Chondrocyte (in vitro differentiated cells): Measurements from ENCODE around the gene RPGRIP1. TPM values are rescaled to one million over a fixed set of nuclear protein-coding genes. Genes with fewer than 3 reads are reported as not detected.
"Not testable (repeated sequence)": the region's sequence is repeated elsewhere in the genome, so short reads cannot be mapped to it uniquely, and the experiment has no call there.

Experiments used
- DNase-seq: peaks from one replicate; pipeline ENCODE4 v3.0.0; 2021; ENCODE audit warnings: mixed read lengths, low spot score
- H3K27ac Mint-ChIP-seq: one replicate; pipeline ENCODE4 v1.8.0; 2021; ENCODE audit warnings: mild to moderate bottlenecking, moderate library complexity, mixed read lengths; ENCODE audit not compliant: unreplicated experiment
- H3K27me3 Mint-ChIP-seq: 2 replicates; pipeline ENCODE4 v1.8.0; 2021; ENCODE audit warnings: low read depth, mixed read lengths
- H3K36me3 Mint-ChIP-seq: 2 replicates; pipeline ENCODE4 v1.8.0; 2021; ENCODE audit warnings: low read depth, mixed read lengths
- H3K4me1 Mint-ChIP-seq: 2 replicates; pipeline ENCODE4 v1.8.0; 2021; ENCODE audit warnings: low read depth, mild to moderate bottlenecking, mixed read lengths
- H3K4me3 Mint-ChIP-seq: one replicate; pipeline ENCODE4 v1.8.0; 2021; ENCODE audit warnings: mild to moderate bottlenecking, moderate library complexity, mixed read lengths; ENCODE audit not compliant: unreplicated experiment
- H3K9me3 Mint-ChIP-seq: 2 replicates; pipeline ENCODE4 v1.8.0; 2021; ENCODE audit warnings: low read depth, mixed read lengths
- CTCF ChIP-seq: fragments of 200-600 bp; sonication (generic); IDR thresholded peaks from 2 replicates; pipeline ENCODE4 v1.5.0; 2021; ENCODE audit warnings: antibody characterized with exemption, mild to moderate bottlenecking, moderate library complexity
- total RNA-seq: library from RNA; stranded (reverse); gene quantifications from 3 replicates; pipeline ENCODE4 v1.2.1, GENCODE V29; 2021

Gene RPGRIP1
- total RNA-seq, 1 donor from 2014 or later: not detected

- no peak for TF ChIP-seq CTCF
- Mint-ChIP-seq H3K4me3 (no peak overlapping the region), H3K27ac (no peak overlapping the region), H3K36me3 (no peaks in the 10 kb centered on the region), H3K9me3 (no peaks in the 10 kb centered on the region), H3K4me1 (no peaks in the 10 kb centered on the region), H3K27me3 (no peaks in the 10 kb centered on the region)
- no peak for DNase-seq
These were observed 1.3 kb upstream of the RPGRIP1 start for GRCh38 chr14:21278632-21279031.

DNA sequence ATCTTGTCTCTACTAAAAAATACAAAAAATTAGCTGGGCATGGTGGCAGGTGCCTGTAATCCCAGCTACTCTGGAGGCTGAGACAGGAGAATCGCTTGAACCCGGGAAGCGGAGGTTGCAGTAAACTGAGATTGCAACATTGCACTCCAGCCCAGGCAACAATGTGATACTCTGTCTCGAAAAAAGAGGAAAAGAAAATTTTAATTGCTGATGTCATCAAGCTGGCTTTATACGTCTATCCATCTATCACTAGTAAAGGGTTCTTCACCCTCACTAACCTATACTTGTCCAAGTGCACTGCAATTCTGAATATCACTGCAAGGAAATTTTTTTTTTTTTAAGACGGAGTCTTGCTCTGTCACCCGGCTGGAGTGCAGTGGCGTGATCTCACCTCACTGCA, 2.0 kb downstream of the RPGRIP1 start:
- not testable (repeated sequence) for H3K4me3 Mint-ChIP-seq, H3K27me3 Mint-ChIP-seq, H3K27ac Mint-ChIP-seq, H3K4me1 Mint-ChIP-seq, DNase-seq, H3K9me3 Mint-ChIP-seq, H3K36me3 Mint-ChIP-seq

DNA sequence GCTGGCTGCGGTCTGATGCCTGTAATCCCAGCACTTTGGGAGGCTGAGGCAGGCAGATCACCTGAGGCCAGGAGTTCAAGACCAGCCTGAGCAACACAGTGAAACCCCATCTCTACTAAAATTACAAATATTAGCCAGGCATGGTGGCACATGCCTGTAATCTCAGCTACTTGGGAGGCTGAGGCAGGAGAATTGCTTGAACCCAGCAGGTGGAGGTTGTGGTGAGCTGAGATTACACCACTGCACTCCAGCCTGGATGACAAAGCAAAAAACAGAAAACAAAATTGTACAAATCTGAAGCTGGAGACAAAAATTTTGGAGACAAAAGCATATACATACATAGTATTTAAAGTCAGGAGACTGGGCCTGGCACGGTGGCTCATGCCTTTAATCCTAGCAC, 6.6 kb downstream of the RPGRIP1 start:
- H3K4me3 Mint-ChIP-seq, H3K27me3 Mint-ChIP-seq, H3K9me3 Mint-ChIP-seq, DNase-seq, H3K4me1 Mint-ChIP-seq, H3K27ac Mint-ChIP-seq, H3K36me3 Mint-ChIP-seq: not testable (repeated sequence)

DNA sequence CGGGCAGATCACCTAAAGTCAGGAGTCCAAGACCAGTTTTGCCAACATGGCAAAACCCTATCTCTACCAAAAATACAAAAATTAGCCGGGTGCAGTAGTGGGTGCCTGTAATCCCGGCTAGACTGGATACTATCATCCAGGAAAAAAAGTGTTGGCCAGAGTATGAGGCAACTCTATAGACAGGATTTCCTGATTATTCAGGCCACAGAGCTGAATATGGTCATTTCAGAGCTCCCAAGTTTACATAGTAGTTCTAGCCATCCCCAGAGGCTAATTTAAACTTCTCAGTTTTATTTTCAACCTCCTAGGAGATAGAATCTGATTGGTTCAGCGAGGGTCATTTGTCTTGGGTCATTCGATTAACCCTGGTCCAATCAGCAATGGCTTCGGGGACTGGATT, 7.3 kb downstream of the RPGRIP1 start:
- no peaks in the 10 kb centered on the region for H3K9me3 Mint-ChIP-seq
- no peaks in the 10 kb centered on the region for H3K4me1 Mint-ChIP-seq
- H3K27me3 Mint-ChIP-seq: no peaks in the 10 kb centered on the region
- no peak overlapping the region for H3K4me3 Mint-ChIP-seq
- H3K36me3 Mint-ChIP-seq: no peaks in the 10 kb centered on the region
- DNase-seq: no peak
- TF ChIP-seq CTCF: no peak
- H3K27ac Mint-ChIP-seq: no peak overlapping the region

DNA sequence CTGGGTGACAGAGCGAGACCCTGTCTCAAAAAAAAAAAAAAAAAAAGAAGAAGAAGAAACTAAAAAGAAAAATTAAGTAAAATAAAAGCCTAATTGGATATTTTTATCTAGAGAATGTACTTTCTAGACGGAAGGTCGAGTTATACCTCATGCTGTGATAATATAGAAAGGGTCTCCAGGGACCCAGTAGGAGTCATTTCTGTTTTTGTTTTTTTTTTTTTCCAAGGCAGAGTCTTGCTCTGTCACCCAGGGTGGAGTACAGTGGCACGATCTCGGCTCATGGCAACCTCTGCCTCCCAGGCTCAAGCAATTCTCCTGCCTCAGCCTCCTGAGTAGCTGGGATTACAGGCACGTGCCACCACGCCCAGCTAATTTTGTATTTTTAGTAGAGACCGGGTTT, 14.1 kb downstream of the RPGRIP1 start:
- not testable (repeated sequence) for H3K9me3 Mint-ChIP-seq, H3K27ac Mint-ChIP-seq, H3K4me3 Mint-ChIP-seq

DNA sequence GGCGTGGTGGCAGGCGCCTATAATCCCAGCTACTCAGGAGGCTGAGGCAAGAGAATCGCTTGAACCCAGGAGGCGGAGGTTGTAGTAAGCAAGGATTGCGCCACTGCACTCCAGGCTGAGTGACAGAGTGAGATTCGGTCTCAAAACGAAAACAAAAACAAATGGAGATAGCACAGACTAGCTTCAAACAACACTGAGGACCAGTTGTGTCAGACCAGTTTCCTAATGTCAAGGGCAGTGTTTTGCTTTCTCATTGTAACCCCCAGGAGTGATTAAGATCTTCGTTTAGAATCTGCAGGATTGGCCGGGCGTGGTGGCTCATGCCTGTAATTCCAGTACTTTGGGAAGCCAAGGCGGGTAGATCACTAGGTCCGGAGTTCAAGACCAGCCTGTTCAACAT, 18.5 kb downstream of the RPGRIP1 start:
- H3K4me1 Mint-ChIP-seq: no peaks in the 10 kb centered on the region
- no peaks in the 10 kb centered on the region for H3K36me3 Mint-ChIP-seq
- no peak overlapping the region for H3K27ac Mint-ChIP-seq
- peaks cover 15% of the 10 kb centered on the region for H3K27me3 Mint-ChIP-seq
- no peak for DNase-seq
- no peaks in the 10 kb centered on the region for H3K9me3 Mint-ChIP-seq
- TF ChIP-seq CTCF: no peak
- H3K4me3 Mint-ChIP-seq: no peak overlapping the region

More for the DNA sequence above, 14.1 kb downstream of the RPGRIP1 start:
- DNase-seq, H3K27me3 Mint-ChIP-seq, H3K36me3 Mint-ChIP-seq, H3K4me1 Mint-ChIP-seq: not testable (repeated sequence)

DNA sequence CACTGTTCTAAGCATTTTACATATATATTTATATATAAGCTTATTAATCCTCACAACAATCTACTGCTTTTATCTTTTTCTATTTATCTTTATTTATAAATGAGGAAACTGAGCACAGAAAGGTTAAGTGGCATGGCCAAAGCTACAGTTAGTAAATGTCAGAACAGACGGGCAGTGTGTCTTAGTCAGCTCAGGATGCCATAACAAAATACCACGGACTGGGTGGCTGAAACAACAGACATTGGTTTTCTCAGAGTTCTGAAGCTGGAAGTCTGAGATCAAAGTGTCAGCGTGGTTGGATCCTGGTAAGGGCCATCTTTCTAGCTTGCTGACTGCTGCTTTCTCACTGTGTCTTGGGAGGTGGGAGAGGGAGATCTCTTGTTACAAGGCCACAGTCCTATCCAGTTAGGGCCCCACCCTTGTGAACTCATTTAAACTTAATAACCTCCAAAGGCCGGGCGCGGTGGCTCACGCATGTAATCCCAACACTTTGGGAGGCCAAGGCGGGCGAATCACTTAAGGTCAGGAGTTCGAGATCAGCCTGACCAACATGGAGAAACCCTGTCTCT, 19.8 kb downstream of the RPGRIP1 start:
- H3K36me3 Mint-ChIP-seq: no peaks in the 10 kb centered on the region

More for the DNA sequence above, 19.8 kb downstream of the RPGRIP1 start:
- no peaks in the 10 kb centered on the region for H3K9me3 Mint-ChIP-seq
- no peak for DNase-seq
- H3K4me3 Mint-ChIP-seq: no peak overlapping the region
- no peak for TF ChIP-seq CTCF
- H3K4me1 Mint-ChIP-seq: no peaks in the 10 kb centered on the region
- no peak overlapping the region for H3K27ac Mint-ChIP-seq
- H3K27me3 Mint-ChIP-seq: peaks cover 18% of the 10 kb centered on the region
